Dermis blood vessel endothelial cell (primary cell): ENCODE measurements around the gene STK35. TPM values are rescaled to one million over a fixed set of nuclear protein-coding genes. Genes with fewer than 3 reads are reported as not detected.

Experiments used
- DNase-seq: peaks from one replicate; pipeline ENCODE4 v3.0.0; 2010
- total RNA-seq: library from RNA; depleted of rRNA; stranded (reverse); fragments of >200 nt; gene quantifications from 2 replicates; pipeline ENCODE4 v1.2.3, GENCODE V29; 2014

The STK35 gene
- total RNA-seq, 1 donor from 2014 or later, result 27.2 TPM

DNA sequence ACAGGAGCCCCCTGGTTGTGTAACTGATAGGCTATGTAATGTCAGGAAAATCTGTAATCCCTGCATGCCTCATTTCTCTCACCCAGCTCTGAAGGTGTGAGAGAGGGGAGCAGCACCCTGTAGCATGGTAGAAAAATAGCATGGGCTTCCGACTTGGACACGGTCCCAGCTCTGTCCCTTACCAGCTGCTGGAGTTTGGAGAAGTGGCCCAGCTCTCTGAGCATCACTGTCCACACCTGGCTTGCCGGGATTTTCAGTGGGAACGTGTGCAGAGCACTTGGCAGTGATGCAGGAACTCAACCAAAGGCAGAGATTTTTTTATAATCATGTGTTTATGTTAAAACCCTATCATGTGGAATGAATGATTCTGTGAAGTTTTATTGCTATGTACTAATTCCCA lies 34.6 kb downstream of the STK35 start:
- DNase-seq, result no peak

DNA sequence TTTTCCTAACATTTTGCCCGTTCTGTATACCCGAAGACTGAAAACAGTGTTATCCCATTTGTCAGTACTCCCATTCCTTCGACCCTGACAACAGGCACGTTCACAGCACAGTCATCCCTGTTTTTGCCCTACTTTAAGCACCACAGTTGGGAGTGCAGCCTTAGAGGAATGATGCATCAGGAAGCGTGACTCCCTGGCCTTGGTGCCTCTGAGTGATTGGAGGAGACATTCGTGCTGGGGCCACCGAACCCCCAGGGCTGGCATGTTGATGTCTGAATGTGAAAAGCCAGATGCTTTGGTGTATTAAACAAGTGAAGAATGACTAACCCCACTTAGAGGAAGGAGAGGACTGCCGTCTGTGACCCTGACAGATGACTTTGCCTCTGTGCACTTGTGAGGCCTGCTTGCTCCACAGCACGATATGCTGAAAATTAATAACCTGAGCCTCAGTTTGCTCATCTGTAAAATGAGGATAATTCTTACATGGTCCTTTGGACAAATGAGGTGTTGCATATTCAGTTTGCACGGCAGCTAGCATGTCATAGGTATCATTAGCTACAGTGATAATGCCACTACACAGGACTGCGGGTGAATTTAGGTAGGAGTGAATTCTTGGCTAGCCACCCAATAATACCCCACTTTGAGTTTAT lies 36.0 kb downstream of the STK35 start:
- peak; percentile 5 for DNase-seq

DNA sequence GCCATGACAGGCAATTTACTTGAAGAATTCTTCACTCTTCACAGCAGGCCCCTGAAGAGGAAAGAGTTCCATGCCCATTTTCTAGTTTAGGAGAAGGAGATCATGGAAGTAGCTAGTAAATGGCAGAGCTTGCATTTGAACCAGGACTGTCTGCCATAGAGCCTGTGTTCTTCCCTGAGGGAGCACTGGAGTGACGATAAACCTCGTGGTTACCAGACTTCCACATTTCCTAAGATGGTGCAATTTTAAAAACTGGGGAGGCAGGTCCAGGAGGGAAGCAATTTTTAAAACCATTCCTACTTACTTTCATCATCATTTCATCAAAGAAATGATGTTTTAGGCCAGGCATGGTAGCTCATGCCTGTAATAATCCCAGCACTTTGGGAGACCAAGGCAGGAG lies 36.8 kb downstream of the STK35 start:
- DNase-seq, result no peak

DNA sequence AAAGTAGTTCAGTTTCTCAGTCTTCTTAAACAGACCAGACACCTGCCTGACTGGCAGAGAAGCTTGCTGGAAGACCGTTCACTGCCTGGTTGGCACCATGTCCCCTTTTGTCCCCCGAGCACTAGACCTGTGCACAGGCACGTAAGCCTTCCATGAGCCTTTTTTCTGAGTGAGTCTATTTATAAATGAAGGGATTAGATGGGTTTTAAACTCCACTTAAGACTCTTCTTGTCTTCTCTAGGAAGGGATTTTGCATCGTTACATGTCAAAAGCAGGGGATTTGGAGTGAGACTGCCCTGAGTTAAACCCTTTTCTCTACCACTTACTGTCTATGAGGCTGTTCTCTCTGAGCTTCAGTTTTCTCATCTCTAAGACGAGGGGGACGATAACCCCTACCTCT lies 37.6 kb downstream of the STK35 start:
- DNase-seq, result no peak

DNA sequence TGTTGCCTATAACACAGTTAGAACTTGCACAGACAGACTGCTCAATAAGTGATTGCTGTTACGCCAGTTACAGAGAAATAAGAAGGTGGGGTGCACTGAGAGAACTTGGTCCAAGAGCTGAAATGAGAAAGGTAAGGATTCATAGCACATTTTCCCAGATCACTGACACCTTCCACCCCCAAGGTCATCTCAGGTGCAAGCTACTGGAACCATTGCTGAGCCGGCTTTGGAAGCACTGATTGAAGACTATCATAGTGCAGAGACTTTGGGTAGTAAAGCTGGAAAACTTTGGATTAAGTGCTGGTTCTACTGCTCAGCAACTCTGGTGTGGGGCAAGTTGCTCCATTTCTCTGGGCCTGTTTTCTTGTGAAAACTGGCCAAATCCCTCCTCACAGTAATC lies 38.1 kb downstream of the STK35 start:
- no peak for DNase-seq

DNA sequence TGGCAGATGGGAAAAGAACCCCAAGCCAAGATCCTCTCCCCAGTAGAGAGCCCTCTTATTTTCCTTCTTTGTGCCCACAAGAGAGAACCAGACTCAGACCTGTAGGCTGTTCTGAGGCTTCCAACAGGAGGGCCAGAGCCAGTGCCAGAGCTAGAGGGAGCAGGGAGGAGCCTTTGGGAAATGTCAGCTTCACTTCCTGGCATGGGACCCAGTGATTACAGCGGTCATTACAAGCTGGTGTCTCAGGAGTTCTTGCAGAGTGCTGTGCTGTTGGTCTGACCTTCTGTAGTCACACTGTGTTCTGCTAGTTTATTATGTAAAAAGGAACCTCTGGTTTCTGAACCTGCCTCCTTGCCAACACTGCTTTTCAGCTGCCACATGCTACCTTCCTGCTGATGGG lies 38.9 kb downstream of the STK35 start:
- DNase-seq, result no peak

DNA sequence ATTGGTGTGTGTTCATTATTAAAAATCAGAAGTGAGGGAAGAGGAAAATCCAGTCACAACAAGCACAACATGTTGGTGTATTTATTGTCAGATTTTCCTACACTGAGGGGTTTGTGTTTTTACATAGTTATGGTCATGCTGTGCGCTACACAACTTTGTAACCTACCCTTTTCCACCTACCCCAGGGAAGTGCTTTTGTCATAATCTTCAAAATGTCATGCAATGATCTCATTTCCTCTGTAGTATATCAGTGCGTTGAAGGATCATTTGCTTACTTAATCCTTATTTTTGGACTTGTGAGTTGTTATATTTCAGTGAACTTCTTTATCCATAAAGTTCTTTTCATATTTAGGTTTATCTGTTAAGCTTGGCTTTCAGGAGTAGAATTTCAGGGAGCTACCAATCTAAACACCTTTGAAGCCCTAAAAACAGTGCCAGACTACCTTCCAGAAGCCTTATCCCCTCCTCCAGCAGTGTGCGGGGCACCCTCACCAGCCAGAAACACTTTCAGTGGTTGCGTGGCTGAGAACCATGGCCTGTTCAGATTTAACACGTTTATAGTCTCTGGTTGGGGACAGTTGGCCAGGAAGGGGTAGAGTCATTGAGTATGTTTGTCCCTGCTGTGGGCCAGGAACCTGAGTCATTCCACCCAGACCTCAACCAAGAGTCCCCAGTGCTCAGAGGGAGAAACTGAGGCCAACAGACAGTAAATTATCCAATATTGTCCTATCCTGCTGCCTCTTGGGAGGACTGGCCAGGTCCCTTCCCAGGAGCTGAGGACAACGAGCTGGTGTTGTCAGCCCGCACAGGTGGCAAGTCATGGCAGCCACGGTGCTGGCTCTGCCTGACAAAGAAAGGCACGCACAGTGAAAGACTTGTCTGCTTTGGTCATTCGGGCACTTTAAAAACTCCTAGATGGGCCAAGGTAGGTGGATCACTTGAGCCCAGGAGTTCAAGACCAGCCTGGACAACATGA lies 40.3 kb downstream of the STK35 start:
- DNase-seq, result peak; percentile 6

DNA sequence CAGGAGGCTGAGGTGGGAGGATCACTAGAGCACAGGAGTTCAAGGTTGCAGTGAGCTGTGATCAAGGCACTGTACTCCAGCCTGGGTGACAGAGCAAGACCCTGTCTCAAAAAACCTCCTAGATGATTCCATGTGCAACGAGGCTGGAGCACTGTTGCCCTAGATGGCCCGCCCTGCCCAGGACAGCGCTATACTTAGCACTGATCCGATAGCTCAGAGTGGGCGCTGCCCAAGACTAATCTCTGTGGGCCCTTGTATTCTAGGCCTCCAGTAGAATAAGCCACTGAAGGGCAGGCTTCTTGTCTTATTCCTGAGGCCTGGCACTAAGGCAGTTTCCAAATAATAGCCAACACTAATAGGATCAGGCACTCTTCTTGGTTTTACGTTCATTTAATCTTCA lies 41.0 kb downstream of the STK35 start:
- no peak for DNase-seq

DNA sequence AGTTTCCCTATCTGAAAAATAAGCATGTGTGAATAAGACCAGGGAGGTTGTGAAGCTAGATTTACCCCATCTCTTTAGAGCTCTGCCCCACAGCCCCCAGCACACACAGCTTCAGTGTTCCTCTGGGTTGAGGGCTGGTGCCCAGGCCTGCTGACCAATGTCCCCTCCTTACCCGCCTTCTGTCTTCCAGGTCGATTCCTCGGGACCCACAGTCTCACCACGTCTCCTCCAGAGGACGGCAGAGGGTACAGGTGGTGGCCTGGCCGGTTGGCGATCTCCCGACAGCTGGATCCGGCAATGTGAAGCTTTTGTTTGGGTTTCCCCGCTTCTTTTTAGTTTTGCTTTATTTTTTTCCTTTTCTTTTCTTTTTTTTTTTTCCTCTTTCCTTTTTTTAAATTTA lies 42.0 kb downstream of the STK35 start:
- no peak for DNase-seq

DNA sequence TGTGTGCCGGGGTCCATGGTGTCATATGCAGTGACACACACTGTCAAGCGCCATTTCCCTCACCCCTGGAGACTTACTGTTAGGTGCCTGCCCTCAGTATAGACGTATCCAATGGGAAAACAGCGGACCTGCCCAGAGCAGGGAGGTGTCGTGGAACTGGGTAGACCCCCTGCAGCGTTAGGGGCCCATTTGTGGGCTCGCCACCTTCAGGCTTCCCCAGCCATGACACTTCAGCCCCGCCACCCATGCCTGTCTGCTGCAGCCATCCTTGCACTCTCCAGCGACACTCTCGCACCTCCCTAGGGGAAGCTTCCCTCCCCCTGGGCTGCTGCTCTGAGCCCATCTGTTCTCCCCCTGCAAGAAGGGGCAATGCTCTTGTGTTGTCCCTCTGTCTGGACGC lies 43.2 kb downstream of the STK35 start:
- DNase-seq, result no peak

DNA sequence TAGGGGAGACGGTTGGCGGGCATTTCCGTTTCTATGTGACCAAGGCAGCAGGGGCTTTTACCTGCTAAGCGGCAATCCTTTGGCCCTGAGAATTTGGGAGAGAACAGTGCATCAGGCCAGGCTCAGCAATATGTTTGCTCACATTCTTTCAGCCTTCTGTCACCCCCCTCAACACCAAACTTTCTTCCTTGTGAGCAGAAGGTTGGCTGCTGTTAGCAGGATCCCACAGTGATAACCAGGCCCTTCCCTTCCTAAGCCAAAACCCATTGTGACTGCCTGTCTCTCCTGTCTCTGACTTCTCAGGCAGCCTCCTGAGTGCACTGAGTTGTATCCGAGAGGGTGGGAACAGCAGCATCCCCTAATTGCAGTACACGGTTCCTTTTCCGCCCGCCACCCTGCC lies 43.7 kb downstream of the STK35 start:
- DNase-seq, result no peak

DNA sequence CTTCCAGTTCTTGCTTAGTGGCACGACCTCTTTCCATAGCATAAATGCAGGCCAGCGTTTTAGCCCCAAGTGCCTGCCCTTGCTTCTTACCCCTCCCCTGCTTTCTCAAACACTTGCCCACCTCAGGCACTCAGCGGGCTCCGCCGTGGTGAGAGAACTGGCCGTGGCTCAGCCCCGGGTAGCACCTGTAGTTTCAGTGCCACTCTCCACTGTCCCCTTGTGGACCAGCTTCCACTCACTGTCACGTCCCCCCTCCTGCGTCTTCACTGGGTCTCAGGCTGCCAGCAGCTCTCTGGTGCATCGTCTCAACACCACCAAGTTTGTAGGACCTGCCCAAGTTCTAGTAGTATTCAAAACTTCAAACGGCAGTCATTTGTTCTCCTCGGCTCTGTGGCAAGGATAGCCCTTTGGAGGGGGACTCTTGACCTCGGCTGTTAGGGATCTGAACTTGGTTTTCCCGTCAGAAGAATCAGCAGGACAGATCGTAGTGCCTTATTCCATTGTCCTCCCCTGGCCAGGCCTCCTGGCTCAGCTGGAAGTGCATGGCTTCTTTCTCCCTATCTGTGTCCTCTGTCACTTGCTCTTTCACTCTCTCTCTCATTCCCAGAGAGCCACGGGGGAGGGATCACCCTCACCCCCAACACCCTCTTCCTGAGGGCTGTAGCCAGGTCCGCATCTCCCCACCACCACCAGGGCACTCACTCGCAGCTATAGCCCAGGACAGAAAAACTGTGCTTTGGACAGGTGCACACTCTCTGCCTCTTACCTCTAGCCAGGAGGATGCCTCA lies 44.6 kb downstream of the STK35 start:
- DNase-seq, result no peak

DNA sequence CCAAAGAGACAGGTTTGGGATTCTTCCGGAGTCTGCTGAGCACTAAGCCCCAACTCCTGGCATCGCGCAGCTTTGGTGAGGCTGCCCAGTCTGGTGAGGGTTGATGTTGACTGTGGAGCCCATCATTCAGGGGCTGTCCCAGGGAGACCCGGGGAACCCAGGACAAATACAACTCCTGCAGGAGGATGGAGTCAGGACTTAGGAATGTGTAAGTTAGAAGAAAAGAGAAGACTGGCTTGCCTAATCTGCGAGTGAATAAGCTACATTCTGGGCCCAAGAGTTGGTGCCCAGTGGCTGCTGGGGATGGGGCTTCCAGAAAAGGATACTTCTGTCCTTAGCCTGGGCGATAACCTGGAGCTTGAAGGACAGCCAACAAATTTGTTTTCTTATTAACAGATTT lies 47.9 kb downstream of the STK35 start:
- DNase-seq, result no peak

DNA sequence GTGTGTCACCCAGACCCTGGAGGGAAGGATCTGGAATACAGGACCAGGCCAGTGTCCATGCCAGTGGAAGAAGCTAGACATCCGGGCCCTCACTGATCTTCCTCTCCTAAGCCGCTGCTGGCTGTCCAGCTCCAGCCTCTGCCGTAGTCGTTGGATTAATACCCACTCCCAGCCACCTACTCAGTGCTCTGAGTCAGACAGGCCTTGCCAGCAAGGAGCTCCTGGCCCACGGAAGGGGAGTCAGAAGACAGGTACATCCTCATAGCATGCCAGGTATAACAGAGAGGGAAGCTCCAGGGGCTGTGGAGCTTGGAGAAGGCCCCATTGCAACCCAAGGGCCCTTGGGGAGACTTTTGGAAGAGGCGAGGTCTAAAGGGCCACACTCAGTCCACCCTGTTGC lies 49.0 kb downstream of the STK35 start:
- no peak for DNase-seq

DNA sequence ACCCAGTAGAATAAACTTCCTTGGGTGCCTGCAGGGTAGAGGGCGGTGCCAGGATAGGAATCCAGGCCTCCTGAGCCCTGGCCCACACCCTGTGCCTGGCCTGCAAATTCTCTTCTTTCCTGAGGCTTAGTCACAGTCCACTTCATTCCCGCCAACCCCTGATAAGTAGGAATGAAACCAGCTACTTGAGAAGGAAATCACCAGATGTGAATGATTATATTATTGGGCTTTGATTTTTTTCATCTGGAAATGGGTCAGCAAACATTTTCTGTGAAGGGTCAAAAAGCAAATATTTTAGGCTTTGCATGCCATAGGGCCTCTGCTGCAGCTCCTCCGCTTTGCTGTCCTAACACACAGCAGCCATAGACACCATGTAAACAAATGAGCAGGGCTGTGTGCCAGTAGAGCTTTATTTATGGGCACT lies 50.2 kb downstream of the STK35 start:
- no peak for DNase-seq

DNA sequence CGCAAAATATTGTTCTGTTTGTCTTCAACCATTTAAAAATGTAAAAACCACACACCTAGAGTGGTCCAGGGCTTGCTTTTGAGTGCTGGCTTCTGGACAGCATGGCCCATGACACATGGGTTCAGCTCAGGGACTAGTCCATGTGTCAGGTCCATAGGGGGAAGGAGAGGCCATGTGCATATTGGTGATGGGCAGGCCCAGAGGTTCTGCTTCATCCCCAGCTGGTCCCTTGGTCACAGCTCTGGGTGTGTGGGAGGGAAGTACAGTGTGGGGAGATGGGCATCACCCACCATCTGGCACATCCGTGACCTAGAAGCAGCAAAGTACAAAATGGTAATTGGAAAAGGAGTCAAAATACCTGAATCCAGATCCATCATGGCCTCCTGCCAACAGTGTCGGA lies 50.7 kb downstream of the STK35 start:
- no peak for DNase-seq

DNA sequence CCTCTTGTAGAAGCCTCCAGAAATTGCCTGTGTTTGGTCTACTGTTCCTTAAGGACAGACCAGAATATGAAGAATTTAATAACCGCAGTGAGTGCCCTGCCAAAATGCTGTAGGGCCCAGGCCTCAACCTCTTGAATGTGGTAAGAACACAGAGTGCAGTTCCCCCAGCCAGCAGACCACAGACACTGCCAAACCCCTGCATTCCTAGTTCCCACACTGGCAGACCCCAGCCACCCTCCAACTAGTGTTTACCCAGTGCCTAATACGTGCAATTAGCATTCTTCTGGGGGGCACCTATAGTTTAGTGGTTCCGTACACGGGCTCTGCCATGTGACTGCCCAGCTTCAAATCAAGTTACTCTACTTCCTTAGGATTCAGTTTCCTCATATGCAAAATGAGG lies 51.7 kb downstream of the STK35 start:
- no peak for DNase-seq

DNA sequence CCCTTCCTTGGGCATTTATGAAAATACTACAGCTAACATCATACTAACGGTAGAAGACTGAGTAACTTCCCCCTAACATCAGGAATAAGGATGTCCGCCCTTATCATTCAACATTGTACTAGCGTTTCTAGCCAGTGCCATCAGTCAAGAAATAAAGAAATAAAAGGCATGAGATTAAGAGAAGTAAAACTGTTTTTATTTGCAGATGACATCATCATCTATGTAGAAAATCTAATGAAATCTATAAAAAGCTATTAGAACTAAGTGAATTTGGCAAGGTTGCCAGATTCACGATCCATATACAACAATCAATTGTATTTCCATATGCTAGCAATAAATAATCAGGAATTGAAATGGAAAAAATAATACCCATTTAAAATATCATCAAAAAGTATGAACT lies 54.6 kb downstream of the STK35 start:
- no peak for DNase-seq

DNA sequence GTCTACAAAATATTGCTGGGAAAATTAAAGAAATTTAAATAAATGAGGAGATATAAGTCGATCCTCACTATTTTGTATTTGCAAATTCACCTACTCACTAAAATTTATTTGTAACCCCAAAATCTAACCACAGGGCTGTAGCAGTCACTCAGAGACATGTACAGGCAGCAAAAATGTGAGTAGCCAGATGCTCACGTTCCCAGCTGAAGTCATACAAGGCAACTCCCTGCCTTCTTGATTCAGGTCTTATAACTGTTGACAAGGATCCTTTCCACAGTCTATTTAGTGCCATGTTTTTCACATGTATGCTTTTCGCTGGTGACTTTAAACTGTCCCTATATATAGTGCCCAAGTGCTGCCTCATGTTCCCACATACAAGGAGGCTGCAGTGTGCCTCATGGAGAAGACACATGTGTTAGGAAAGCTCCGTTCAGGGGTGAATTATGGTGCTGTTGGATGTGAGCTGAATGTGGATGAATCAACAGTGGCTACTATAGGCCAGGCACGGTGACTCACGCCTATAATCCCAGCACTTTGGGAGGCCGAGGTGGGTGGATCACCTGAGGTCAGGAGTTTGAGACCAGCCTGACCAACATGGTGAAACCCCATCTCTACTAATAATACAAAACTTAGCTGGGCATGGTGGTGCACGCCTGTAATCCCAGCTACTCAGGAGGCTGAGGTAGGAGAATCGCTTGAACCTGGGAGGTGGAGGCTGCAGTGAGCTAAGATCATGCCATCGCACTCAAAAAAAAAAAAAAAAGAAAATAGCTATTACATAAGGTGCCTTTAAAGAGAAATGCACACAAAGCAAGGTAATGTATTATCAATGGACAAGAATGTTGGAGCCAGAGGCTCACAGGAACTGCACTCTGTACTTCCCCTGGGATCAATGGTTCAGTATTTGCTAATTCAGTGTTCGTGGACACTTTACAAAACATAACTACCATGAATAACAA lies 55.3 kb downstream of the STK35 start:
- DNase-seq, result no peak

DNA sequence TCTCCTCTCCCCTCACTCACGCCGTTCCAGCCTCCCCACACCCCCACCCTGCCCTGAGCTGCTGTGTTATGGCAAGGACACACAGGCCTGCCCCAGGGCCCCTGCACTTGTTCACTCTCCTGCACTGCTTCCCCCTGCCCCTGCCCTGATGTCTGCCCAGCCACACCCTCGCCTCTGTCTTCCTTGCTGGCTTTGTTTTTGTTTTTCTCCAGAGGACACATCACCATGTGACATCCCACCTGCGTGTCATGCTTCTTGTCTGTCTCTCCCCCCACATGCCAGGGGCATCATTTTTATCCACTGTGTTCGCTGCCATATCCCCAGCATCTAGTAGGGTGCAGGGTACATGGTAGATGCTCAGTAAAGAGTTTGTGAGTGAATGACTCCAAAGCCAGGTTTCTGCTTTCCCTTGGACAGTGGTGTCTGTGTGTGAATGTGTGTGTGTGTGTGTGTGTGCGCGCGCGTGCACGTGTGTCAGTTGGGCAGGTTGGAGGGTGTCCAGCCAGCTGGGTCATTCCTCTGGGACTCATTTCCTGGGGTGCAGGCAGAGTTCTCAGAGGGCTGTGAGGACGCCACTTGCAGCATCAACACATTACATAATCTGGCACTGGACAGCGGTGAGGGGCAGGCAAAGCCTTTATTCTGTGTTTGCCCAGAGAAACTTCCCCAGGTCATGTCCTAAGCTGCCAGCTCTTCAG lies 60.6 kb downstream of the STK35 start:
- DNase-seq, result no peak

DNA sequence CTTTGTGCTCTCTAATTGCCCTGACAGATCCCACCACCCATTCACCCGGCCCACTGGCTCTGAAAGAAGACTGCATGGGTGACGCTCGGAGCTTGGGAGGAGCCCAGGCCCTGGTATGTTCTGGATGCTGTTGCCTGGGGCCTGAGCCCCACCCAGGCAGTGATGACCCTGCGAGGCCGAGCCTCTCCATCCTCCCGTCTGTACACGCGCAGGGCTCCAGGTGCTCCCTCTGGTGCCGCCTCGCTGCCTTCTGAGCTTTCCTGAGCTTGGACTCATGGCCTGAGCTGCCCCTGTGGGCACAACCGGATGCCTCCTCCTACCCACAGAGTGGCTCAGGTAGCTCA lies 61.2 kb downstream of the STK35 start:
- no peak for DNase-seq

DNA sequence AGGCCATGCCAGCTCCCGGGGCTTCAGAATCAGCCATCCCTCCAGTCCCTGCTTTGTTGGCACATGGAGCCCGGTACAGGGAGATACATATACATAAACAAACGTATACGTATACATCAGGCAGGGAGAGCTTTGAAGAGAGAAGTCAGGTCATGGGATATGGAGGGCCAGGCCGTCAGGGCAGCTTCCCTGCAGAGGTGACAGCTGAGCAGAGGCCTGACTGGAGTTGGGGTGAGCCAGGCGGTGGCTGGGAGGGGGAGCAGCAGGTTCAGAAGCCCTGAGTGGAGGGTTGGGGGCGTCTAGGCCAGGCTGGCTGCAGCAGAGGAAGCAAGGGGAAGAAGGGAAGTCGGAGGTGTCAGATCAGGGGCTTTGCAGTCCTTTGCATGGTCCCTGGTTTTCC lies 61.7 kb downstream of the STK35 start:
- no peak for DNase-seq
